Measurements from ENCODE around the gene ABCA12. TPM values are rescaled to one million over a fixed set of nuclear protein-coding genes. Genes with fewer than 3 reads are reported as not detected.
A peak's percentile ranks its signal among the peaks of the same experiment; 100 is the strongest.

Gene ABCA12
- total RNA-seq, 2 donors from 2014 or later, result not detected

- no peak for ATAC-seq
- Histone ChIP-seq H3K36me3 (replicated peaks in 1 of 2; ENCODE audit: insufficient read depth in 1 of 2, low read depth in 2 of 2) (no peaks in the 10 kb centered on the region), H3K4me1 (no peaks in the 10 kb centered on the region), H3K27me3 (no peaks in the 10 kb centered on the region), H3K27ac (no peak overlapping the region), H3K4me3 (no peak overlapping the region), H3K9me3 (no peaks in the 10 kb centered on the region)
- 17 to 18% methylated on average over 5 of the region's 5 CpGs for WGBS, 2 donors
- TF ChIP-seq CTCF (IDR thresholded peaks at IDR 0.05), result peak; percentile 16 to 59 (median 51)
- no peak for TF ChIP-seq POLR2A (IDR thresholded peaks at IDR 0.05)
- intact Hi-C loops (cut with DNase I), result no loop called here
- peak; percentile 13 to 31 (median 28) for DNase-seq
Measured at GRCh38 chr2:215002500-215002899, 135.9 kb downstream of the ABCA12 start.

GRCh38 chr2:215000721-215001120 is 137.7 kb downstream of the ABCA12 start:
- no peak overlapping the region for H3K27ac ChIP-seq
- TF ChIP-seq POLR2A (IDR thresholded peaks at IDR 0.05) (no peak), CTCF (IDR thresholded peaks at IDR 0.05) (no peak)
- H3K9me3 ChIP-seq, result no peaks in the 10 kb centered on the region
- WGBS, 2 donors, result 44 to 53% methylated on average over 3 of the region's 3 CpGs
- ATAC-seq (no peak), DNase-seq (no peak)
- H3K4me1 ChIP-seq, result no peaks in the 10 kb centered on the region
- intact Hi-C loops (cut with DNase I), result no loop called here
- no peaks in the 10 kb centered on the region for H3K36me3 ChIP-seq (replicated peaks in 1 of 2; ENCODE audit: insufficient read depth in 1 of 2, low read depth in 2 of 2)
- H3K4me3 ChIP-seq, result no peak overlapping the region
- no peaks in the 10 kb centered on the region for H3K27me3 ChIP-seq

GRCh38 chr2:214995926-214996670 is 142.3 kb downstream of the ABCA12 start:
- Histone ChIP-seq H3K4me1 (no peaks in the 10 kb centered on the region), H3K27me3 (no peaks in the 10 kb centered on the region), H3K4me3 (no peak overlapping the region), H3K27ac (no peak overlapping the region), H3K9me3 (no peaks in the 10 kb centered on the region), H3K36me3 (replicated peaks in 1 of 2; ENCODE audit: insufficient read depth in 1 of 2, low read depth in 2 of 2) (no peaks in the 10 kb centered on the region)
- intact Hi-C loops (cut with DNase I), result no loop called here
- no peak for TF ChIP-seq CTCF (IDR thresholded peaks at IDR 0.05)
- TF ChIP-seq POLR2A (IDR thresholded peaks at IDR 0.05), result no peak
- ATAC-seq (no peak), DNase-seq (no peak)
- WGBS, 2 donors, result 56 to 61% methylated on average over 4 of the region's 4 CpGs

GRCh38 chr2:214995409-214995808 is 143.0 kb downstream of the ABCA12 start:
- no peaks in the 10 kb centered on the region for H3K4me1 ChIP-seq
- intact Hi-C loops (cut with DNase I), result no loop called here
- no peak for ATAC-seq
- no peak overlapping the region for H3K4me3 ChIP-seq
- no peak for DNase-seq
- WGBS, 2 donors, result 58 to 69% methylated on average over 4 of the region's 4 CpGs
- H3K27ac ChIP-seq, result no peak overlapping the region
- no peaks in the 10 kb centered on the region for H3K36me3 ChIP-seq (replicated peaks in 1 of 2; ENCODE audit: insufficient read depth in 1 of 2, low read depth in 2 of 2)
- TF ChIP-seq CTCF (IDR thresholded peaks at IDR 0.05) (no peak), POLR2A (IDR thresholded peaks at IDR 0.05) (no peak)
- no peaks in the 10 kb centered on the region for H3K27me3 ChIP-seq
- H3K9me3 ChIP-seq, result no peaks in the 10 kb centered on the region

GRCh38 chr2:214992911-214993310 is 145.5 kb downstream of the ABCA12 start:
- H3K4me3 ChIP-seq, result no peak overlapping the region

More at GRCh38 chr2:214992911-214993310, 145.5 kb downstream of the ABCA12 start:
- TF ChIP-seq POLR2A (IDR thresholded peaks at IDR 0.05) (no peak), CTCF (IDR thresholded peaks at IDR 0.05) (no peak)
- H3K36me3 ChIP-seq (replicated peaks in 1 of 2; ENCODE audit: insufficient read depth in 1 of 2, low read depth in 2 of 2), result no peaks in the 10 kb centered on the region
- H3K4me1 ChIP-seq, result no peaks in the 10 kb centered on the region
- DNase-seq (no peak), ATAC-seq (no peak)
- 77 to 80% methylated on average over 4 of the region's 4 CpGs for WGBS, 2 donors
- intact Hi-C loops (cut with DNase I), result no loop called here
- no peak overlapping the region for H3K27ac ChIP-seq
- no peaks in the 10 kb centered on the region for H3K27me3 ChIP-seq
- no peaks in the 10 kb centered on the region for H3K9me3 ChIP-seq

All from body of pancreas (tissue), 4 donors.